ENCODE data around the gene UBL4B. TPM values are rescaled to one million over a fixed set of nuclear protein-coding genes. Genes with fewer than 3 reads are reported as not detected.
A peak's percentile ranks its signal among the peaks of the same experiment; 100 is the strongest.

The UBL4B gene
- total RNA-seq, 4 donors from 2014 or later: 0.27 to 0.67 TPM; not detected in 2

GRCh38 chr1:110083866-110084226 lies 28.4 kb upstream of the UBL4B start:
- Histone ChIP-seq H3K27me3 (peaks cover 28% of the 10 kb centered on the region), H3K36me3 (no peaks in the 10 kb centered on the region), H3K9me3 (no peaks in the 10 kb centered on the region), H3K4me3 (peak overlapping the region; percentile 57 to 74), H3K4me1 (peaks cover 0 to 26% (median 6%) of the 10 kb centered on the region in 3 donors), H3K27ac (peak overlapping the region in 3 of 4 donors; percentile 77 to 87 (median 84))
- TF ChIP-seq POLR2A (IDR thresholded peaks at IDR 0.05) (no peak), CTCF (IDR thresholded peaks at IDR 0.05) (no peak), POLR2AphosphoS5 (IDR thresholded peaks at IDR 0.05) (no peak), EP300 (IDR thresholded peaks at IDR 0.05) (no peak)
- ATAC-seq: peak; percentile 24
- WGBS, 2 donors (ENCODE audit: low coverage in 1 of 2): 5% methylated on average over 4 of the region's 37 CpGs; no CpG with 5 or more reads in 1 of the 2 donors

GRCh38 chr1:110084227-110085078 lies 27.8 kb upstream of the UBL4B start:
- TF ChIP-seq POLR2AphosphoS5 (IDR thresholded peaks at IDR 0.05): peak; percentile 42
- TF ChIP-seq EP300 (IDR thresholded peaks at IDR 0.05): no peak
- peak in 2 of 4 experiments; percentile 2 to 12 for TF ChIP-seq CTCF (IDR thresholded peaks at IDR 0.05)
- TF ChIP-seq POLR2A (IDR thresholded peaks at IDR 0.05): peak; percentile 36 to 38
- Histone ChIP-seq H3K27me3 (peaks cover 29% of the 10 kb centered on the region), H3K9me3 (no peaks in the 10 kb centered on the region), H3K27ac (peak overlapping the region; percentile 21 to 87 (median 80)), H3K36me3 (no peaks in the 10 kb centered on the region), H3K4me1 (peaks cover 0 to 26% (median 6%) of the 10 kb centered on the region in 3 donors), H3K4me3 (peak overlapping the region; percentile 57 to 74)
- 10 to 60% methylated on average over 4 to 10 of the region's 72 CpGs for WGBS, 2 donors (ENCODE audit: low coverage in 1 of 2)
- peak; percentile 80 for ATAC-seq

- 61 to 83% methylated on average over 3 to 5 of the region's 5 CpGs for WGBS, 2 donors (ENCODE audit: low coverage in 1 of 2)
- no peak overlapping the region for H3K27ac ChIP-seq
- H3K27me3 ChIP-seq: peaks cover 29% of the 10 kb centered on the region
- no peak overlapping the region for H3K4me3 ChIP-seq
- TF ChIP-seq CTCF (IDR thresholded peaks at IDR 0.05): no peak
- H3K4me1 ChIP-seq: peaks cover 0 to 26% (median 6%) of the 10 kb centered on the region in 3 donors
- H3K9me3 ChIP-seq: no peaks in the 10 kb centered on the region
- ATAC-seq: no peak
- no peaks in the 10 kb centered on the region for H3K36me3 ChIP-seq
Observed at GRCh38 chr1:110085671-110086070, 26.6 kb upstream of the UBL4B start.

GRCh38 chr1:110086961-110087360 lies 25.3 kb upstream of the UBL4B start:
- H3K27me3 ChIP-seq: peaks cover 29% of the 10 kb centered on the region
- 60 to 75% methylated on average over 3 to 4 of the region's 4 CpGs for WGBS, 2 donors (ENCODE audit: low coverage in 1 of 2)
- no peak overlapping the region for H3K27ac ChIP-seq
- H3K4me1 ChIP-seq: peaks cover 0 to 26% (median 6%) of the 10 kb centered on the region in 3 donors
- ATAC-seq: no peak
- TF ChIP-seq POLR2A (IDR thresholded peaks at IDR 0.05) (no peak), POLR2AphosphoS5 (IDR thresholded peaks at IDR 0.05) (no peak), CTCF (IDR thresholded peaks at IDR 0.05) (no peak), EP300 (IDR thresholded peaks at IDR 0.05) (no peak)
- no peak overlapping the region for H3K4me3 ChIP-seq
- no peaks in the 10 kb centered on the region for H3K9me3 ChIP-seq
- no peaks in the 10 kb centered on the region for H3K36me3 ChIP-seq

Data from gastroesophageal sphincter (tissue), 4 donors.